Activated T-cell treated with anti-CD3 and anti-CD28 coated beads, Interleukin-2, amount 50 U/mL, for 72 hours (primary cell): Measurements from ENCODE around the gene MEIS1. TPM values are rescaled to one million over a fixed set of nuclear protein-coding genes. Genes with fewer than 3 reads are reported as not detected.

Source experiments
- ATAC-seq, 2 donors: fragments of 150-1000 bp; cut with Tn5 transposase; replicated peaks in 1 of 2; 2 replicates each; pipeline ENCODE4 v1.10.0; 2021; ENCODE audit warnings: moderate library complexity in 2 of 2, mild to moderate bottlenecking in 1 of 2
- DNase-seq, 2 donors: peaks; one replicate each; pipeline ENCODE4 v3.0.0; 2021 to 2022; ENCODE audit warnings: mixed read lengths in 1 of 2
- H3K27ac Mint-ChIP-seq: one replicate; pipeline ENCODE4 v1.8.0; 2022; ENCODE audit warnings: mild to moderate bottlenecking, moderate library complexity, mixed read lengths
- H3K27me3 Mint-ChIP-seq: one replicate; pipeline ENCODE4 v1.8.0; 2022; ENCODE audit warnings: low read depth, mixed read lengths
- H3K36me3 Mint-ChIP-seq, 2 donors: one replicate each; pipeline ENCODE4 v1.8.0; 2022; ENCODE audit warnings: mixed read lengths in 2 of 2, mild to moderate bottlenecking in 1 of 2; ENCODE audit not compliant: insufficient read depth in 2 of 2
- H3K4me1 Mint-ChIP-seq: one replicate; pipeline ENCODE4 v1.8.0; 2022; ENCODE audit warnings: low read depth, mixed read lengths
- H3K4me3 Mint-ChIP-seq, 2 donors: one replicate each; pipeline ENCODE4 v1.8.0; 2022; ENCODE audit warnings: mild to moderate bottlenecking in 2 of 2, mixed read lengths in 2 of 2, moderate library complexity in 2 of 2
- H3K9me3 Mint-ChIP-seq, 2 donors: one replicate each; pipeline ENCODE4 v1.8.0; 2022; ENCODE audit warnings: mixed read lengths in 2 of 2
- total RNA-seq, 2 donors: library from RNA; stranded (reverse); gene quantifications; one replicate each; pipeline ENCODE4 v1.2.3, GENCODE V29; 2022

Gene MEIS1
- total RNA-seq, 2 donors from 2014 or later = 0.34 TPM; not detected in 1

DNA sequence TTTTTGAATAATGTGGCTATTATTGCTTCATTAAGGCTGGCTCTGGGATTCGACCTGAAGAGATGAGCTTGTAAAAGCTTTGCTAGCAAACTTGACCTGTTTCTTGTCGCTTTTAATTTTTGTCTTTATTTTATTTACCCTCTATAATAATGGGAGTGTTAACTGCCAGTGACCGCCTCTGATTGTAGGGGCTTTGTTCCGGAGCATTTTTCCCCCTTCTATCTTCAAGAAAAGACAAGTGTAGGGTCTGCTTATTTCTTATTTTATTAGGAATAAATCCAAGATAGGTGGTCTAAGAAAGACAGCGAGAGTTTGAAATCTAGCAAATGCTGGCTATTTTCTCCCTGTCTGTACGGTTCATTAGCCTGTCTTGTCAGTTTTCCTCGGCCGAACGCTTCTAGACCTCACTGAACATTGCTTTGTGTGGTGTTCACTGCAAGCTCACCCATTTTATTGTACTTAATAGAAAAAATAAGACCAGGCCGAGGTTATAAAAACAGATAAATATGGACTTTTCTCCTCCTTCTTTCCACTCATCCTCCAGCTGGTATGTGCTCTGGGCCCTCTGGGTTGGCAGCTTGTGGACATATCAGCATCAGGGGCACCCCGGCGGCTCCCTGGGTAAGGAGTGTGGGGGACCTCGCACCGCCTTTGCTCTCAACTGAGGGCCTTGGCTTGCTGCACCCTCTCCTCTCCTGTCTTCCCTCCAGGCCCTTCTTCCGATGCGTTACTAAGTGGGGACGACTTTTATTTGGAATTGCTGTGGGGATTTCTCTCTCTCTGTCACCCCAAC lies 8.5 kb downstream of the MEIS1 start:
- no peaks in the 10 kb centered on the region for H3K9me3 Mint-ChIP-seq
- no peaks in the 10 kb centered on the region for H3K36me3 Mint-ChIP-seq
- no peak overlapping the region for H3K4me3 Mint-ChIP-seq
- peaks cover 8% of the 10 kb centered on the region for H3K4me1 Mint-ChIP-seq
- H3K27me3 Mint-ChIP-seq = peaks cover 52% of the 10 kb centered on the region
- no peak for ATAC-seq
- no peak for DNase-seq
- no peak overlapping the region for H3K27ac Mint-ChIP-seq

DNA sequence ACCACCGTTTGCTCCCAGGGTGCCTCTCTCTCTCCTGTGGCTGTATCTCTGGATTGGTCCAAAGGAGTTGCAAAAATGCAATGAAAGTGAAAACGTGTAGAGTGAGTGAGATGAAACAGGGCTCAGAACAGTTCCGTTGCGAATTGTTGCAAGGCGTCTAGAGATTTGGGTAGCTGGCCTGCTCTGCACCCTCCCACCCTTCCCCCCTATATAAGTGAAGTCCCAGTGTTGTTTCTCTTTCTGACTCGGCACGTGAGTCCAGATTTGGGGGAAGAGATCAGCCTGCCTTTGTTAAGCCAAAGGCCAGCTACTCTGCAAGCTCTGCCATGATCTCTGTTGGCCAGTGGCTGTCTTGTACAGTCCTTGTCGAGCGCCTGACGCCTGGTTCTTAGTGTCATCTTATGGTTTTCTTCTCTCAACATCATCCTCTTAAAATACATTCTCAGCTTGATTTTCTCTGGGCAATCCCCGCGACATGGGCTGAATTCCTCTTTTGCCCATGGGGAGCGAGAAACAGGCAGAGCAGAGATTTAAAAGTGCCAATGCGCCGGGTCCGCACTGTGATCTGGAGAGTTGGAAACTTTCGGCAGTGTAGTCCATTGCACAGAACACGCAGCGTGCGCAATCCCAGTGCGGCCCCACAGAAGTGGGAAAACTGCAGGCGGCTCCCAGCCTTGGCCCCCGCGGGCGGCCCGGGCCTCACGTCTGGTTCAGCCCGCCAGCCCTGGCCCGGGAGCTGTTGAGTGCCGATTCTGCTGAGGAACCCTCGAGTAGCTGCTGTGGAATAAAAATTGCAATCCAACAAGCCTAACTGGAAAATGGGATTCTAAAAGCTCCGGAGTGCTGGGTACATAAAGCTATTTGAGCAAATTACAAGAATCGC lies 9.3 kb downstream of the MEIS1 start:
- Mint-ChIP-seq H3K27me3 (peaks cover 50% of the 10 kb centered on the region), H3K27ac (no peak overlapping the region), H3K36me3 (no peaks in the 10 kb centered on the region), H3K9me3 (no peaks in the 10 kb centered on the region), H3K4me1 (peaks cover 8% of the 10 kb centered on the region), H3K4me3 (no peak overlapping the region)
- ATAC-seq = no peak
- no peak for DNase-seq

DNA sequence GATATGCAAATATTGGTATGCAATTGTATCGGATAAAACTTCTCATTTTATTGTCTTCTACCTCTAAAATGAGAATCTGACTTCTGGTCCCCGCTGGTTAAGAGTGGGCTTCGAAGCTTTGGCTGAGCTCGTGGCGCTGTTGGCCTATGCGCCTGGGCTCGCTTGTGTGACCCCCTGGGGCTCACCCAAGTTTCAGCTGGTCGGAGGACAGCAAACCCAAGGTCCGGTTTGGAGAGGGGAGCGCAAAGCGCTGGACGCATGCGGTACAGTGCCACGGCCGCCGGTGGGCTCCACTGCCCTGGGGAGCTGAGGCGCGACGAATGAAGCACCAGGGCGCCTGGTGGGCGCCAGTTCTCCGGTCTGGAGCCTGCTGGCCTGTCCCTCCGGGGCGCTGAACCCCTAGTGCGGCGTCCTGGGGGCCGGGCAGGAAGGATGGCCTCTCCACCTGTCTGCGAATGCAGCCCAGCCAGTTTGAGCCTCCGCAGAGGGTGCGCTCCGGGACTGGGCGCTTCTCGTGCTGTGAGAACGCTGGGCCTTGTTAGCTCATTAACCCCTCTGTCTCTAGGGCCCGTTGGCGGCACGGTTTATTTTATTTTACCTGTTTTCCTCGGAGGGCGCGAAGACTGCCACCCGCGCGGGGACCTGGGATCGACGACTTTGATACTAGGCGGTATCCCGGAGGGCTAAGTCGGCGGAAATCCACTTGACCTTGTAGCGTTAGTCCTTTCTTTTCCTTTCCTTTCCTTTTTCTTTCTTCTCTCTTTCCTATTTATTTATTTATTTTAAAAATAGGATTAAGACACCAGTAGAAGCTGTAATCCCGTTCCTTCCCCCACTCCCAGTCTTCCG lies 10.4 kb downstream of the MEIS1 start:
- H3K4me1 Mint-ChIP-seq = no peaks in the 10 kb centered on the region
- H3K4me3 Mint-ChIP-seq = no peak overlapping the region
- H3K9me3 Mint-ChIP-seq = no peaks in the 10 kb centered on the region
- peaks cover 39% of the 10 kb centered on the region for H3K27me3 Mint-ChIP-seq
- DNase-seq (no peak), ATAC-seq (no peak)
- no peaks in the 10 kb centered on the region for H3K36me3 Mint-ChIP-seq
- no peak overlapping the region for H3K27ac Mint-ChIP-seq

DNA sequence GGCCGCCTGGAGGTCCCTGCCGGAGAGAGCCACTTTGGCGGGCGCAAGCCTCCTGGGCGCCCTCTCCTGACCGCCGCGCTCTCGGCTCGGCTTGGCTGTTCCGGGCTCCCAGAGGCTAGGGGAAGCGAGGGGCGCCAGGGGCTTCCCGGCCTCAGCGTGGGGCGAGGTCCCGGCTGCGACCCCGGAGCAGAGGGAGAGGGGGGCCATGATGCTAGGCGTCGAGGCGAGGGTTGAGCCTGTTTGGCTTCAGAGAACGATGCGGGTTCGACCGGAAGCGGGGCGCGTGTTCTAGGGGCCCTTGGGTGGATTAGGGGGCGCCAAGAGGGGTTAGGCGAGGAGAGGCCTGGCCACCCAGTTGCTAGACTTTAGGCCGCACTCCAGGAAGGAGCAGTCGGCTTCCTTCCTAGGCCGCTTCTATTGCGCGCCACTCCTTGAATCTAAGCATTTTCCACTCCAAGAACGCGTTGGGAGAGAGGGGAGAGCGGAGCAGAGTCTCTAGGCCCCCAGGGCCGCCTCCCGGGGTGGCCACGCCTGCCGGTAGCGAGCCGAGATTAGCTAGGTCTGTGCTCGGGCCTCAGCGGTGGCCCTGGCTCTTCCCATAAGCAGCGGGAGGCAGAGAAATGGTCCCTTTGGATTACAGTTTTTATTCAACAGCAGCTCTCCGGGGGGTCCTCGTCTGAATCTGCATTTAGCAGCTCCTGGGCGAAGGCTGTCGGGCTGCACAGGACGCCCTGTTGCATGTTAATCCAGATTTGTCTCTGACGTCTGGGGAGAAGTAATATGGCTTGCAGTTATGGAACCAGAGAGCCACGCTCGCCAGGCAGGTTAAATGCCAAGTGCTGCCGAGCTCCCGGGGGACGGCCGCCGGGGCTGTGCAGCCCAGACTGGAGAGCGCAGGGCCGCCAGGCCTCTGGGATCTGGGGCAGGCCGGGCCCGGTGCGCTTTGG lies 11.3 kb downstream of the MEIS1 start:
- peaks cover 30% of the 10 kb centered on the region for H3K27me3 Mint-ChIP-seq
- no peak overlapping the region for H3K27ac Mint-ChIP-seq
- H3K36me3 Mint-ChIP-seq = no peaks in the 10 kb centered on the region
- no peak overlapping the region for H3K4me3 Mint-ChIP-seq
- no peaks in the 10 kb centered on the region for H3K4me1 Mint-ChIP-seq
- H3K9me3 Mint-ChIP-seq = no peaks in the 10 kb centered on the region
- no peak for DNase-seq
- no peak for ATAC-seq

DNA sequence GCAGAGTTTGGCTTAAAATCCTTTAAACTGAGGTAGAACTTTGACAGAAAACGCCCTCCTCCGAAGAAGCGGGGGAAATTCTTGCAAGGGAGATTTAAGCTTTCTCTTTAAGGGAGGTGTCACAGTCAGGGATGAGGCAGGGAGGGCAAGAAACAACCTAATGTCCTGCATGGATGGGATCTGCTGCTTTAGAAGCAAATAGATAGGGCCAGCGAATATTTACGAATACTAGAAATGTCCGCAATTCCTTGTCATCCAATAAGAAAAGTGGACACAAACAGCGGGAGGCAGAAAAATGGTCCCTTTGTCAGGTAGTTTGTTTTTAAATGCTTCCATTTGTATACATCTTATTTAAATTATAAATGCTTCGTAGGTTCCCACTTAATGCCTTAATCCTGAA lies 12.0 kb downstream of the MEIS1 start:
- no peaks in the 10 kb centered on the region for H3K4me1 Mint-ChIP-seq
- no peak overlapping the region for H3K4me3 Mint-ChIP-seq
- DNase-seq = no peak

DNA sequence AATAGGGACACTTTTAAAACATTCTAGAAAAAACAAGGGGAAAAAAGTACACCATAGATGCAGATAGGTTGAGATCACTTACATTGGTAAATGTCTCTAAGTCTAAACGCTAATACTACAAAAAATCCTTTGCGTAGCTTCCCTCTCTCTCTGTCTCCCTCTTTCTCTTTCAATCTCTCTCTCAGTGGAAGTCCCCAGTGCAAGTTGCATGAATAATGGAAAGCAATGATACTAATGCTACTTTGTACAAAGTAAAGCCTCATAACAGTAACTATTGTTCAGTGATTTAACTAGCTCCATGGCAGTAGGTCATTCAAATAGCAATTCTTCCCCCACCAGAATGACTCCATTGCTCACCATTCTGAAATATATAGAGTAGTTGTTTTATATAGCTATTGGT lies 12.8 kb downstream of the MEIS1 start:
- DNase-seq = no peak
- Mint-ChIP-seq H3K4me3 (no peak overlapping the region), H3K36me3 (no peaks in the 10 kb centered on the region), H3K4me1 (no peaks in the 10 kb centered on the region), H3K27me3 (peaks cover 23% of the 10 kb centered on the region), H3K9me3 (no peaks in the 10 kb centered on the region), H3K27ac (no peak overlapping the region)
- no peak for ATAC-seq

More for the DNA sequence above, 12.0 kb downstream of the MEIS1 start:
- Mint-ChIP-seq H3K9me3 (no peaks in the 10 kb centered on the region), H3K27ac (no peak overlapping the region), H3K36me3 (no peaks in the 10 kb centered on the region), H3K27me3 (peaks cover 23% of the 10 kb centered on the region)
- no peak for ATAC-seq

DNA sequence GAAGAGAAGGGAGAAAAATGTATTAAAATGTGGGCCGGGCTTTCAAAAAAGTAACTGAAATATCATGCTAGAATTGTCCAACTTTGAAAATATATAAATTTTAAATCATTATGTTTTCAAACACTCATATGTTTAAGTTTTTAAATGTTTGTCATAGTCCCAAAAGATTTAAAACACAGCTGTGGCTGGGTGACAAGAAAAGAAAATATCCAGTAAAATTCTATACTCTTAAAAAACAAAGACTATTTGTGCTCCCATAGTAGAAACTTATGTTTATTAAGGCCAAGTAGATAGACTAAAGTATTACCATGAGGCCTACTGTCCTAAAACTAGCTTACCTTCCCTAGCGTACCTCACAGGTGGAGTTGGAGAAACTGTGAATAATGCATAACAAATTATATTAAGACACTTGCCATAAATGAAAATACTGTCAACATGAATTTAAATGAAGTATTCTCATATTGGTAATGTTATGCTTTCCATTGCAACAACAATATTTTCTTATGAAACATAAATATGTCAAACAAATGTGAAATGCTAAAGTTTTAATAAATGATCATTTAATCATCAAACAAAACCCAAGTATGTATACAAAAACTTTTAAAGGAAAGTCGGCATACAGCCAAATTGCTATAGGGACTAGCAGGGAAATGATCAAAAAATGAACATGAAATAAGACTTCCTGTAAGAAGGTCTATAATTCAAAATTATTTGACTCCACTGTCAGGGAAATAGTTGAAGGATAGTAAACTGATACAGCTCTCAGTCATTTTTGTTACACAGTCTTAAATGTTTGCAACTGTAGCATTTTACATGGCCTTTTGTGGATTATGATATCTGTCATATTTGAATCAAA lies 13.4 kb downstream of the MEIS1 start:
- Mint-ChIP-seq H3K36me3 (no peaks in the 10 kb centered on the region), H3K27ac (no peak overlapping the region), H3K4me3 (no peak overlapping the region), H3K9me3 (no peaks in the 10 kb centered on the region), H3K4me1 (no peaks in the 10 kb centered on the region), H3K27me3 (peaks cover 23% of the 10 kb centered on the region)
- DNase-seq = no peak
- ATAC-seq = no peak

DNA sequence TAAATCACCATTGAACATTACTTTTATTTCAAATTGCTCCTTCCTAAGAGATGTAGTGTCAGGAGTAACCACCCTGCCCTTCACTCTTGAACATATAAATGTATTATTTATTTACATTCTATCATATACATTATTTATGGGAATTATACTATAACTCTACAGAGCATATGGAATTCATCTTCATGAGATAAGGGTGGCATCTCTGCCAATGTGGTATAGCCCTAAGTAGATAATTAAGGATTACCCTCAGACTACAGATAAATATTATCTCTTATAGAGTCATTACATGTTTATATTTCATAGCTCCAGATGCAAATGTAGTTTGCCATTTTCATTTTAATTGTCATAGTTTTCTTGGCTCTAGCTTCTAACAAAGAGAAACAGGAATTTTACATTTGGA lies 17.3 kb downstream of the MEIS1 start:
- no peaks in the 10 kb centered on the region for H3K4me1 Mint-ChIP-seq
- no peaks in the 10 kb centered on the region for H3K36me3 Mint-ChIP-seq
- no peak overlapping the region for H3K4me3 Mint-ChIP-seq
- ATAC-seq (no peak), DNase-seq (no peak)
- H3K9me3 Mint-ChIP-seq = no peaks in the 10 kb centered on the region
- no peak overlapping the region for H3K27ac Mint-ChIP-seq
- H3K27me3 Mint-ChIP-seq = peaks cover 8% of the 10 kb centered on the region

DNA sequence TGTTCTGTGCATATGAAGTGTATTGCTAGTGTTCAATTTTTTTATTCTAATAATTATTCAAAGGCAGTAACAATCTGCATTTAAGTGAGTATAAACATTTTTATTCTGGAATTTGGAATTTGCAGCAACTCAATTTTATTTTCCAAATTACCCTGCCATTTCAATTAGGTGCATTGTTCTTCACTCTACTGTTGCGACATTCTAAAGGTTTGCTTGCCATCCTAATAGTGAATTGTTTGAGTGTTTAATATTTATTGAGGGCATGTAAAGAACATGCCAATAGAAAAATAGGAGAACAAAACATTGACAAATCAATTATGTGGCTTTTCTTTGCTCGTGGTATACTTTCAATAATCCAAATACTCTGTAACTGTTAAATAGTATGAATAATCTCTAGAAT lies 18.0 kb downstream of the MEIS1 start:
- DNase-seq = no peak
- no peak for ATAC-seq
- Mint-ChIP-seq H3K27me3 (peaks cover 2% of the 10 kb centered on the region), H3K36me3 (no peaks in the 10 kb centered on the region), H3K27ac (no peak overlapping the region), H3K4me1 (no peaks in the 10 kb centered on the region), H3K9me3 (no peaks in the 10 kb centered on the region), H3K4me3 (no peak overlapping the region)

DNA sequence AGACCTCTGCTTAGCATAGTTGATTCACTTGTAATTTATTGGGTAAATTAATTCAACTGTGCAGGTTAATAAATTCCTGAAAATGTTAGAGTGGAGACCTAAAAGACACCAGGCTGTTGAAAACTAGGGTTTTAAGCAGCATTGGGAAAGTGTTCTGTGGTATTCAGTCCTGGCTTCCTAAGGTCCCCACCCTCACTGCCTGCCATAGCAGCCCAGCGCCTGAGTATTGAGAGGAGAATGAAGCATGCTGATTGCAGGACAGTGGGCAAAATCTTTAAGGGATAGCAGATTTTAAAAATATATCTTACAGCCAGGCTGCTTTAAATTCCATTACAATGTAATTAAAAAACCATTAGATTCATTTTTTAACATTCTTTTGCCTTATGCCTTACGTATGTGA lies 20.6 kb downstream of the MEIS1 start:
- Mint-ChIP-seq H3K4me3 (no peak overlapping the region), H3K36me3 (no peaks in the 10 kb centered on the region), H3K9me3 (no peaks in the 10 kb centered on the region), H3K27ac (no peak overlapping the region), H3K4me1 (no peaks in the 10 kb centered on the region), H3K27me3 (peaks cover 10% of the 10 kb centered on the region)
- DNase-seq (no peak), ATAC-seq (no peak)

DNA sequence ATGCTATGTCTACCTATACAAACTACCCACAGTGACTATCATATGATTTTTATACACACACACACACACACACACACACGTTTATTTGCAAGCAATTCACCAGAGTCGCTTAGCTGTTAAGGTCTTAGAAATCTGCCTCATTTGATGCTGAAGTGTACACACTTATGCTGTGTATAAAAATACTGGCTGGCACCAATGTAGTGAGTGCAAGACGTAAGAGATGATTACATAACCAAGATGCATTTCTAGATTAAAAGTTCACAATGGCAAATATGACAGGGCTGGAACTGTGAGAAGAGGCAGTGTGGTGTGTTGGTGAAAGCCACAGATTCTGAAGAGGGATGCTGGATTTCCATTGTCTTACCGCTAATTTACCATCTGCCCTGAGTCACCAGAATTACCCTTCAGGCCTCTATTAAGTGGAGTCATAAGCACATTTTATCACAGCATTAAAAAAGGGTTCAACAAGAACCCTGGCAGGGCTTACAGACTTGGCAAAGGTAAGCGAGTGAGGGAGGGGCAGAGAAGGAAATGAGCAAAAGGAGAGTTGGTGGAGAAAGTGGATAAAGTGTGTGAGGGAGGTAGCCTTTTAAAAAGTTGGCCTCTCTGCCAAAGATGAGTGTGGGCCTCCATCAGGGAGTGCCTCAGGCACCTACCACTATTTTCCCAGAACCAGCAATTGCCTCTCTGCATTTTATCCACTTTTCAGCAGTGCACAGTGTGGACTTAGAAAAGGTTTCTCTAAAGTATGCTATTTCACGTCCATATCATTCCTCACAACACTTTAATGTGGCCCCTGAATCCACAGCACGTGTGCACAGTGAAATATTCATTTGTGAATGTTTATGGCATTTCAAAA lies 21.5 kb downstream of the MEIS1 start:
- Mint-ChIP-seq H3K27me3 (peaks cover 10% of the 10 kb centered on the region), H3K9me3 (no peaks in the 10 kb centered on the region), H3K4me1 (no peaks in the 10 kb centered on the region), H3K27ac (no peak overlapping the region), H3K4me3 (no peak overlapping the region), H3K36me3 (no peaks in the 10 kb centered on the region)
- ATAC-seq (no peak), DNase-seq (no peak)
